Peyer's patch (tissue), 4 donors: Measurements from ENCODE around the gene DIP2B. TPM values are rescaled to one million over a fixed set of nuclear protein-coding genes. Genes with fewer than 3 reads are reported as not detected.

Experiments used
- DNase-seq, 3 donors: peaks; one replicate each; pipeline ENCODE4 v3.0.0-alpha.2; 2017 to 2019
- H3K27ac ChIP-seq, 4 donors: fragments of 200-600 bp; sonication (generic); one replicate each; pipeline ENCODE4 v1.5.1; 2016 to 2019
- H3K27me3 ChIP-seq, 2 donors: fragments of 200-600 bp; sonication (generic); one replicate each; pipeline ENCODE4 v1.5.1; 2019
- H3K36me3 ChIP-seq, 3 donors: fragments of 200-600 bp; sonication (generic); one replicate each; pipeline ENCODE4 v1.5.1; 2016 to 2019
- H3K4me1 ChIP-seq, 4 donors: fragments of 200-600 bp; sonication (generic); one replicate each; pipeline ENCODE4 v1.5.1; 2016 to 2019
- H3K4me3 ChIP-seq, 4 donors: fragments of 200-600 bp; sonication (generic); 1 replicate in 3 of 4; 2 replicates in 1 of 4; pipeline ENCODE4 v1.5.1; 2016 to 2019; ENCODE audit warnings: mild to moderate bottlenecking in 1 of 4
- H3K9me3 ChIP-seq, 4 donors: fragments of 200-600 bp; sonication (generic); one replicate each; pipeline ENCODE4 v1.5.1; 2016 to 2019; ENCODE audit warnings: mild to moderate bottlenecking in 1 of 4
- POLR2A ChIP-seq, 2 donors: fragments of 450-650 bp; IDR thresholded peaks; one replicate each; pipeline ENCODE4 v1.5.1; 2017; ENCODE audit warnings: antibody characterized with exemption in 2 of 2, mild to moderate bottlenecking in 2 of 2, moderate library complexity in 2 of 2
- total RNA-seq, 4 donors: library from RNA; depleted of rRNA; stranded (reverse); fragments of >200 nt; gene quantifications; one replicate each; pipeline ENCODE4 v1.1.0, GENCODE V29; 2016
- TF ChIP-seq, protein P1 (sequence below), 6 experiments: fragments of 450-650 bp in 4 of 6; fragments of 200-600 bp in 2 of 6; sonication (generic) in 1 of 6; IDR thresholded peaks; one replicate each; pipeline ENCODE4 v1.5.1; 2017 to 2019; ENCODE audit warnings: antibody characterized with exemption in 6 of 6, mild to moderate bottlenecking in 3 of 6, moderate library complexity in 1 of 6

The DIP2B gene
- total RNA-seq, 4 donors from 2014 or later, result 28.0 to 73.4 (median 42.5) TPM

DNA sequence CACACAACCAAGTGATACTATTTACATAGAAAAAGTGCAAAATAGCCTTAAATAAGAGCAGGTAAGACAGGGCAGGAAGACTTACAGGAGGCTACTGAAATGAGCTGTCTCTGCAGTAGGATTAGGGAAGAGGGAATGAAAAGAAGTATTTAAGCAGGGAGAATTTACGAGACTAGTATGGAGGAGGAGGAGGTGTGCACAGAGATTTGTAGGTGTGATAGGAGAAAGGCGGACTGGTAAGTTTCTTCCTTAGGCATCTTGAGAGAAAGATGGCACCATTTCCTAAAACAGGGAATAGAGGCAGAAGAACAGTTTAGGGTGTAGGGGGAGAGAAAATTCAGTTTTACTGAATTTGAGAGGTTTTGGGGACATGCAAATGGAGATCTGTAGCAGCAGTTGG lies 25.7 kb downstream of the DIP2B start:
- H3K27me3 ChIP-seq, result no peaks in the 10 kb centered on the region
- H3K36me3 ChIP-seq, result no peaks in the 10 kb centered on the region
- no peaks in the 10 kb centered on the region for H3K9me3 ChIP-seq
- no peak for DNase-seq
- TF ChIP-seq, protein P1, sequence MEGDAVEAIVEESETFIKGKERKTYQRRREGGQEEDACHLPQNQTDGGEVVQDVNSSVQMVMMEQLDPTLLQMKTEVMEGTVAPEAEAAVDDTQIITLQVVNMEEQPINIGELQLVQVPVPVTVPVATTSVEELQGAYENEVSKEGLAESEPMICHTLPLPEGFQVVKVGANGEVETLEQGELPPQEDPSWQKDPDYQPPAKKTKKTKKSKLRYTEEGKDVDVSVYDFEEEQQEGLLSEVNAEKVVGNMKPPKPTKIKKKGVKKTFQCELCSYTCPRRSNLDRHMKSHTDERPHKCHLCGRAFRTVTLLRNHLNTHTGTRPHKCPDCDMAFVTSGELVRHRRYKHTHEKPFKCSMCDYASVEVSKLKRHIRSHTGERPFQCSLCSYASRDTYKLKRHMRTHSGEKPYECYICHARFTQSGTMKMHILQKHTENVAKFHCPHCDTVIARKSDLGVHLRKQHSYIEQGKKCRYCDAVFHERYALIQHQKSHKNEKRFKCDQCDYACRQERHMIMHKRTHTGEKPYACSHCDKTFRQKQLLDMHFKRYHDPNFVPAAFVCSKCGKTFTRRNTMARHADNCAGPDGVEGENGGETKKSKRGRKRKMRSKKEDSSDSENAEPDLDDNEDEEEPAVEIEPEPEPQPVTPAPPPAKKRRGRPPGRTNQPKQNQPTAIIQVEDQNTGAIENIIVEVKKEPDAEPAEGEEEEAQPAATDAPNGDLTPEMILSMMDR (IDR thresholded peaks at IDR 0.05), result no peak
- TF ChIP-seq POLR2A (IDR thresholded peaks at IDR 0.05), result no peak
- H3K4me3 ChIP-seq, result no peak overlapping the region
- no peak overlapping the region for H3K27ac ChIP-seq
- peaks cover 0 to 24% (median 6%) of the 10 kb centered on the region in 4 donors for H3K4me1 ChIP-seq

DNA sequence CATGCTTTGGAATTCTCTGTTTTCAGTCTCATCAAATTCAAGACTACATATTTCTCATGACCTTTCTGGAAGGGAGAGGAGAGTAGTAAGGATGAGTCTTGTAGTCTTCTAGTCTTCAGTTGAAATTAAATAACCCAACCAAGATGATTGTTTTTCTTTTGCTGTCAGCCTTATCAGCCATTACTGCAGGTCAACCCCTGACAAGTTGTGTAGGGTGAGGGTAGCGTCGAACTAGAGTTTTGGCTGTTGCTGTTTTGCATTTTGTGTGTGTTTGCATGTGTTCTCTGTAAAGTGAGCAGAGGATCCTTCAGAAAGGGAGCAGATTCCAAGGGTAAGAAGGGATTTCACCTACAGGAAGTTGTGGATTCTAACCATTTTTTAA lies 28.4 kb downstream of the DIP2B start:
- peaks cover 0 to 19% (median 4%) of the 10 kb centered on the region in 4 donors for H3K4me1 ChIP-seq
- TF ChIP-seq POLR2A (IDR thresholded peaks at IDR 0.05), result no peak
- TF ChIP-seq, protein P1 (IDR thresholded peaks at IDR 0.05), result no peak
- no peak for DNase-seq
- H3K36me3 ChIP-seq, result no peaks in the 10 kb centered on the region
- no peak overlapping the region for H3K4me3 ChIP-seq
- no peaks in the 10 kb centered on the region for H3K27me3 ChIP-seq
- peak overlapping the region in 3 of 4 donors; percentile 51 to 79 (median 64) for H3K27ac ChIP-seq
- no peaks in the 10 kb centered on the region for H3K9me3 ChIP-seq

DNA sequence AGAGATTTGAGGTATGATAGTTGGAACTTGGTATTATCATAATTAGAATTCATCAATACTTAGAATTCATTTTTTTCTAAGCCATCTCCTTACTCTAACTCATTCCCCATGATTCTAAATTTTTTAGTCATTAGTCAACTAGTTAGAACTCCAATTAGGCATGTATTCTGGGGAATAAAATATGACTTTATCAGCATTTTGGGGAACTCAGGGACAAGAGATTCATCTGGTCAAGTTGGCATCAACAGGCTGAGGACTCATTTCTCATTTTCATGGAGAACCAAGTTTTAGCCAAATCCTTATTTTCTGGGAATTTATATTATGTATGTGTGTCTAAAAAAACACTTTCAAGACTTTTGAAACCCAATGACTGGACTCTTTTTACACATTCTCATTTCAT lies 29.2 kb downstream of the DIP2B start:
- Histone ChIP-seq H3K27ac (peak overlapping the region in 1 of 4 donors; percentile 79), H3K36me3 (no peaks in the 10 kb centered on the region), H3K9me3 (no peaks in the 10 kb centered on the region), H3K27me3 (no peaks in the 10 kb centered on the region), H3K4me3 (no peak overlapping the region), H3K4me1 (peaks cover 0 to 24% (median 4%) of the 10 kb centered on the region in 4 donors)
- TF ChIP-seq POLR2A (IDR thresholded peaks at IDR 0.05), result no peak
- TF ChIP-seq, protein P1 (IDR thresholded peaks at IDR 0.05), result no peak
- DNase-seq, result no peak

GRCh38 chr12:50536831-50537537 lies 32.2 kb downstream of the DIP2B start:
- no peaks in the 10 kb centered on the region for H3K27me3 ChIP-seq
- H3K4me1 ChIP-seq, result peaks cover 0 to 23% (median 5%) of the 10 kb centered on the region in 4 donors
- H3K27ac ChIP-seq, result peak overlapping the region in 1 of 4 donors; percentile 36
- TF ChIP-seq POLR2A (IDR thresholded peaks at IDR 0.05), result no peak
- TF ChIP-seq, protein P1 (IDR thresholded peaks at IDR 0.05), result no peak
- no peak overlapping the region for H3K4me3 ChIP-seq
- no peaks in the 10 kb centered on the region for H3K9me3 ChIP-seq
- H3K36me3 ChIP-seq, result no peaks in the 10 kb centered on the region
- no peak for DNase-seq

DNA sequence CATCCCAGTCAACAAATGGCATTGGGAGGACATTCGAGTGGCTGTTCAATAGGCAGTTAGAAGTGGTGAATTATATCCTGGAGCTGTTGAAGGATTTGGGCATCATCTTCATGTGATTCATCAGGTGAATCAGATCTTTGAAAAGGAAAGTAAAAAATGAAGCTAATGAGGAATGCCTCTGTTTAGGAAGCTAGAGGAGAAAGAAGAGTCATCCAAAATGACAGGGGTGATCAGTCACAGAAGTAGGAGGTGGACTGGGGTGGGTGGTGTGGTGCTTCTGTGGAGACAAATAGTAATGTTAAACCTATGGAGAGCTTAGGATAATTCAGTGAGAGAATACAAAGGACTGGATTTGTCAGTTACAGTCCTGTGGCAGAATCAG lies 32.7 kb downstream of the DIP2B start:
- Histone ChIP-seq H3K27ac (peak overlapping the region in 2 of 4 donors; percentile 15 to 36), H3K4me1 (peaks cover 0 to 18% (median 3%) of the 10 kb centered on the region in 4 donors), H3K4me3 (no peak overlapping the region), H3K27me3 (no peaks in the 10 kb centered on the region), H3K36me3 (no peaks in the 10 kb centered on the region), H3K9me3 (no peaks in the 10 kb centered on the region)
- no peak for TF ChIP-seq POLR2A (IDR thresholded peaks at IDR 0.05)
- TF ChIP-seq, protein P1 (IDR thresholded peaks at IDR 0.05), result no peak
- no peak for DNase-seq
